K562 (cell line): ENCODE data around the gene KIF27. TPM values are rescaled to one million over a fixed set of nuclear protein-coding genes. Genes with fewer than 3 reads are reported as not detected.

Experiments
- ARID1B ChIP-seq: fragments of 450-650 bp; IDR thresholded peaks from 2 replicates; pipeline ENCODE4 v1.6.1; 2016; ENCODE audit warnings: antibody characterized with exemption, mild to moderate bottlenecking, inconsistent platforms
- ERF ChIP-seq: fragments of 450-650 bp; formaldehyde crosslinking; IDR thresholded peaks from 2 replicates; pipeline ENCODE4 v1.4.0; 2020; ENCODE audit warnings: mild to moderate bottlenecking, mixed read lengths
- GATAD2B ChIP-seq: fragments of 450-650 bp; IDR thresholded peaks from 2 replicates; pipeline ENCODE4 v1.6.1; 2017; ENCODE audit warnings: mild to moderate bottlenecking, borderline replicate concordance
- HDAC8 ChIP-seq: fragments of 450-650 bp; IDR thresholded peaks from 2 replicates; pipeline ENCODE4 v1.6.1; 2016; ENCODE audit warnings: mild to moderate bottlenecking, missing genetic modification characterization, moderate library complexity, missing compliant biosample characterization
- NCOR1 ChIP-seq: fragments of 450-650 bp; IDR thresholded peaks from 2 replicates; pipeline ENCODE4 v1.6.1; 2016; ENCODE audit warnings: mild to moderate bottlenecking, moderate library complexity
- NFXL1 ChIP-seq: fragments of 450-650 bp; formaldehyde crosslinking; IDR thresholded peaks from 2 replicates; pipeline ENCODE4 v1.4.0; 2021; ENCODE audit warnings: mild to moderate bottlenecking
- POLR2AphosphoS2 ChIP-seq: IDR thresholded peaks from 2 replicates; pipeline ENCODE4 v1.6.1; 2012; ENCODE audit warnings: low read length, improper control_type of control experiment
- RBM34 ChIP-seq: fragments of 200-400 bp; formaldehyde crosslinking; IDR thresholded peaks from 2 replicates; pipeline ENCODE4 v1.6.1; 2018; ENCODE audit warnings: low read length, borderline replicate concordance; ENCODE audit not compliant: insufficient read depth
- ZFP30 ChIP-seq: fragments of 250-450 bp; sonication (Bioruptor Pico); IDR thresholded peaks from 2 replicates; pipeline ENCODE4 v1.8.0; 2022; ENCODE audit warnings: moderate library complexity, mild to moderate bottlenecking, inconsistent platforms, borderline replicate concordance
- ZNF780A ChIP-seq: fragments of 250-450 bp; sonication (Bioruptor Pico); IDR thresholded peaks from 2 replicates; pipeline ENCODE4 v1.5.0; 2021; ENCODE audit warnings: mild to moderate bottlenecking
- polyA plus RNA-seq, 8 experiments: library from polyadenylated mRNA; depleted of rRNA in 4 of 8; stranded (reverse) in 5 of 8; unstranded in 3 of 8; fragments of >200 nt; fragmentation: Nextera tagmentation in 2 of 8; fragmentation: Illumina TruSeq in 1 of 8; extraction: Ambion mirVana in 2 of 8; extraction: Trizol in 1 of 8; gene quantifications; 2 replicates each; pipeline versions ENCODE4 v1.2.1 to v1.2.3, GENCODE V29; 2011 to 2014; ENCODE audit warnings: inconsistent platforms in 1 of 8, missing spikeins in 1 of 8
- total RNA-seq, 7 experiments: library from RNA; depleted of rRNA in 6 of 7; stranded (reverse); fragments of >200 nt in 6 of 7; fragmentation: Illumina TruSeq in 2 of 7; extraction: Trizol in 2 of 7; gene quantifications; 2 replicates each; pipeline versions ENCODE4 v1.2.1 to v1.2.3, GENCODE V29; 2011 to 2021; ENCODE audit warnings: low replicate concordance in 1 of 7
- TF ChIP-seq, protein P1 (sequence below): fragments of 450-650 bp; IDR thresholded peaks from 2 replicates; pipeline ENCODE4 v1.7.1; 2018; ENCODE audit warnings: mild to moderate bottlenecking, low read depth; ENCODE audit not compliant: partially characterized antibody
- TF ChIP-seq, protein P2 (sequence below), 2 experiments: fragments of 450-650 bp; formaldehyde crosslinking in 1 of 2; IDR thresholded peaks; 2 replicates each; pipeline versions ENCODE4 v1.4.0 to v1.6.1; 2014 to 2020; ENCODE audit warnings: mild to moderate bottlenecking in 2 of 2, borderline replicate concordance in 1 of 2, low read depth in 1 of 2
- TF ChIP-seq, protein P3 (sequence below): fragments of 450-650 bp; formaldehyde crosslinking; conservative IDR thresholded peaks from 2 replicates; pipeline ENCODE4 v1.4.0; 2022; ENCODE audit warnings: mild to moderate bottlenecking, missing genetic modification characterization

Gene KIF27
- total and polyA plus RNA-seq, 9 of the 15 experiments (the other 6 are each of a cell fraction or from before 2014, with no cell fraction given), result 0.32 to 2.4 (median 0.98) TPM

DNA sequence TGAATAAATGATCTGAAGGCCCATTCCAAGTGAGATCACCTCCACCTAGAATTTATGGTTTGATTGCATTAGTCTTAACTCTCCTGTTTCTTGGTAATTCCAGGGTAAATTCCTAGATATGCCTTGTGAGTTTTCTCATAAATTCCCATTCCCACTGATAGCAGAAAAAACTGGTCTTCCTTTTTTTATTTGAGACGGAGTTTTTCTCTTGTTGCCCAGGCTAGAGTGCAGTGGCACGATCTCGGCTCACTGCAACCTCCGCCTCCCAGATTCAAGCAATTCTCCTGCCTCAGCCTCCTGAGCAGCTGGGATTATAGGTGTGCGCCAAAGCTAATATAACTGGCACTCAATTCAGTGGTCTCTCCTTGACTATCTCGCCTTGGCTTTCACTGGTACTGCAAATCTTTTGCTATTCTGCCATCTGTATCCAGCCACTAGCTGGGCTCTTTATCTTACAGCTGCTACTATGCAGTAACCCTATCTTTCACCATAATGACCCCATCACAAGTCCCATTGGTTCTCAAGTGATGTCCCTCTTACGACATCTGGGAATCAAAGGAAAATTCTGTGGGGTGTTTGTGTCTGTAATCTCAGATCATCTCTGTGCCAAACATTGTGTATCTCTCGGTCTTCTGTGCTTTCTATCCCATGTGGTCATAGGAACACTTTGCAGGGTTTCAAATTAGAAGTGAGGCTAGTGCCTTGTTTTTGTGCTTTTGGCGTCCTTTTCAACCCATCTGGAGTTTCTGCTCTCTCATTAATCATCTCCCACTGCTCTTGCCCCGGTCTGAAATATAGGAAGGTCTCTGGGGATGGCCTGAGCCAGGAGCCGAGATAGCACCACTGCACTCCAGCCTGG lies 44.3 kb upstream of the KIF27 start (continued):
- TF ChIP-seq ZFP30 (CRISPR knock-in tag) (no peak), HDAC8 (tag) (no peak), NFXL1 (CRISPR knock-in tag) (no peak), ARID1B (0 out of 2 replicates have a peak, but pooled peaks have one; percentile 32), NCOR1 (no peak), ZNF780A (CRISPR knock-in tag) (no peak), ERF (peak; percentile 55; the same call in 1 of the 2 replicates), GATAD2B (no peak), RBM34 (no peak), POLR2AphosphoS2 (peak; percentile 93)
- TF ChIP-seq, protein P1, sequence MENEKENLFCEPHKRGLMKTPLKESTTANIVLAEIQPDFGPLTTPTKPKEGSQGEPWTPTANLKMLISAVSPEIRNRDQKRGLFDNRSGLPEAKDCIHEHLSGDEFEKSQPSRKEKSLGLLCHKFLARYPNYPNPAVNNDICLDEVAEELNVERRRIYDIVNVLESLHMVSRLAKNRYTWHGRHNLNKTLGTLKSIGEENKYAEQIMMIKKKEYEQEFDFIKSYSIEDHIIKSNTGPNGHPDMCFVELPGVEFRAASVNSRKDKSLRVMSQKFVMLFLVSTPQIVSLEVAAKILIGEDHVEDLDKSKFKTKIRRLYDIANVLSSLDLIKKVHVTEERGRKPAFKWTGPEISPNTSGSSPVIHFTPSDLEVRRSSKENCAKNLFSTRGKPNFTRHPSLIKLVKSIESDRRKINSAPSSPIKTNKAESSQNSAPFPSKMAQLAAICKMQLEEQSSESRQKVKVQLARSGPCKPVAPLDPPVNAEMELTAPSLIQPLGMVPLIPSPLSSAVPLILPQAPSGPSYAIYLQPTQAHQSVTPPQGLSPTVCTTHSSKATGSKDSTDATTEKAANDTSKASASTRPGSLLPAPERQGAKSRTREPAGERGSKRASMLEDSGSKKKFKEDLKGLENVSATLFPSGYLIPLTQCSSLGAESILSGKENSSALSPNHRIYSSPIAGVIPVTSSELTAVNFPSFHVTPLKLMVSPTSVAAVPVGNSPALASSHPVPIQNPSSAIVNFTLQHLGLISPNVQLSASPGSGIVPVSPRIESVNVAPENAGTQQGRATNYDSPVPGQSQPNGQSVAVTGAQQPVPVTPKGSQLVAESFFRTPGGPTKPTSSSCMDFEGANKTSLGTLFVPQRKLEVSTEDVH, result peak; percentile 69
- TF ChIP-seq, protein P2, sequence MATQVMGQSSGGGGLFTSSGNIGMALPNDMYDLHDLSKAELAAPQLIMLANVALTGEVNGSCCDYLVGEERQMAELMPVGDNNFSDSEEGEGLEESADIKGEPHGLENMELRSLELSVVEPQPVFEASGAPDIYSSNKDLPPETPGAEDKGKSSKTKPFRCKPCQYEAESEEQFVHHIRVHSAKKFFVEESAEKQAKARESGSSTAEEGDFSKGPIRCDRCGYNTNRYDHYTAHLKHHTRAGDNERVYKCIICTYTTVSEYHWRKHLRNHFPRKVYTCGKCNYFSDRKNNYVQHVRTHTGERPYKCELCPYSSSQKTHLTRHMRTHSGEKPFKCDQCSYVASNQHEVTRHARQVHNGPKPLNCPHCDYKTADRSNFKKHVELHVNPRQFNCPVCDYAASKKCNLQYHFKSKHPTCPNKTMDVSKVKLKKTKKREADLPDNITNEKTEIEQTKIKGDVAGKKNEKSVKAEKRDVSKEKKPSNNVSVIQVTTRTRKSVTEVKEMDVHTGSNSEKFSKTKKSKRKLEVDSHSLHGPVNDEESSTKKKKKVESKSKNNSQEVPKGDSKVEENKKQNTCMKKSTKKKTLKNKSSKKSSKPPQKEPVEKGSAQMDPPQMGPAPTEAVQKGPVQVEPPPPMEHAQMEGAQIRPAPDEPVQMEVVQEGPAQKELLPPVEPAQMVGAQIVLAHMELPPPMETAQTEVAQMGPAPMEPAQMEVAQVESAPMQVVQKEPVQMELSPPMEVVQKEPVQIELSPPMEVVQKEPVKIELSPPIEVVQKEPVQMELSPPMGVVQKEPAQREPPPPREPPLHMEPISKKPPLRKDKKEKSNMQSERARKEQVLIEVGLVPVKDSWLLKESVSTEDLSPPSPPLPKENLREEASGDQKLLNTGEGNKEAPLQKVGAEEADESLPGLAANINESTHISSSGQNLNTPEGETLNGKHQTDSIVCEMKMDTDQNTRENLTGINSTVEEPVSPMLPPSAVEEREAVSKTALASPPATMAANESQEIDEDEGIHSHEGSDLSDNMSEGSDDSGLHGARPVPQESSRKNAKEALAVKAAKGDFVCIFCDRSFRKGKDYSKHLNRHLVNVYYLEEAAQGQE (IDR thresholded peaks at IDR 0.05; ENCODE audit: borderline replicate concordance), result no peak
- TF ChIP-seq, protein P2 (CRISPR knock-in tag; IDR thresholded peaks at IDR 0.05; ENCODE audit: low read depth), result no peak
- TF ChIP-seq, protein P3, sequence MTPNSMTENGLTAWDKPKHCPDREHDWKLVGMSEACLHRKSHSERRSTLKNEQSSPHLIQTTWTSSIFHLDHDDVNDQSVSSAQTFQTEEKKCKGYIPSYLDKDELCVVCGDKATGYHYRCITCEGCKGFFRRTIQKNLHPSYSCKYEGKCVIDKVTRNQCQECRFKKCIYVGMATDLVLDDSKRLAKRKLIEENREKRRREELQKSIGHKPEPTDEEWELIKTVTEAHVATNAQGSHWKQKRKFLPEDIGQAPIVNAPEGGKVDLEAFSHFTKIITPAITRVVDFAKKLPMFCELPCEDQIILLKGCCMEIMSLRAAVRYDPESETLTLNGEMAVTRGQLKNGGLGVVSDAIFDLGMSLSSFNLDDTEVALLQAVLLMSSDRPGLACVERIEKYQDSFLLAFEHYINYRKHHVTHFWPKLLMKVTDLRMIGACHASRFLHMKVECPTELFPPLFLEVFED (CRISPR knock-in tag), result peak; percentile 77
